ENCODE data around the gene SYMPK.

The SYMPK gene

DNA sequence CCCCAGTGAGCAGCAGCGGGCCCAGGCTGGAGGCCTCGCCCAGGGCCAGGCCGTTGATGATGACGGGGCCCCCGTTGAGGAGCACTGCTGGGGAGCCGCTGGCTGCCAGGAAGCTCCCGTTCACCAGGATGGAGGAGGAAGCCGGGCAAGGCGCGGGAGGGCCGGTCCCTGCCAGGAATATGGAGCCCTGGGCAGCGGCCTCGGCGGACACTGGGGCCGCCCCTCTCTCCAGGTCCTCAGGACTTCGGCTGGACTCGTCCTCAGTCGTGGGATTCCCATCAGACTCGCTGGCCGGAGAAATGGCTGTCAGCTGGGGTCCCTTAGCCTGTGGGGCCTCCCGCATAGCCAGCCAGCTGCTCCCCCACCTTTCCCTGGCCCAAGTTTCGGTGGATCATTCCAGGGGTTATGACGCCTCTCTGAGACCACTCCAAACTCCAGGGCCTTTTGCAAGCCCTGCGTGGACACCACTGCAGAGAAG lies 96.0 kb downstream of the SYMPK start:
- peak; percentile 45 for DNase-seq (ENCODE audit: low read depth)

DNA sequence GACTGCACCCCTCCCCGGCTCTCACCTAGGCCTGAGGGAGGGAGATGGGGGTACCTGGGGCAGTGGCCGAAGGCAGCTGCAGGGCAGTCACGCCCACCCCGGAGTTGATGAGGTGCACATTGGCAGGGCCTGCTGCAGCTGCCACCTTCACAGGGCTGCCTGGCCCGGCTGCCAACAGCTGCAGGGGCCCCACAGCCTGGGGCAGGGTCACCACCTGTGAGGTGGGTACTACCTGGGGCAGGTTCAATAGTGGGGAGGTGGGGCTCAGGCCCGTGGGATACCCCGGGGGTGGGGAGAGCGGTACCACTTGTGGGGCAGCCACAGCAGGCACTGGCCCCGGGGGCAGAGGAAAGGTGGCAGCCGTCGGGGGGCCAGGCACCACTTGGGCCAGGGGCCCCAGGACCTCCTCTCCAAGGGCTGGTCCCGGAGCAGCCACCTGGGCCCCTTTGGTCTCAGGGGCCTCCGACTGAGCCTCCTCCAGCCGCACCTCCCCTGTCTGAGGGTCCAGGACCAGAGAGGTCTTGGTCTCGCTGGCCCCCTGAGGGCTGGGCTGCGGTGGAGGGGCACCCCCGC lies 96.6 kb downstream of the SYMPK start:
- no peak for DNase-seq (ENCODE audit: low read depth)

DNA sequence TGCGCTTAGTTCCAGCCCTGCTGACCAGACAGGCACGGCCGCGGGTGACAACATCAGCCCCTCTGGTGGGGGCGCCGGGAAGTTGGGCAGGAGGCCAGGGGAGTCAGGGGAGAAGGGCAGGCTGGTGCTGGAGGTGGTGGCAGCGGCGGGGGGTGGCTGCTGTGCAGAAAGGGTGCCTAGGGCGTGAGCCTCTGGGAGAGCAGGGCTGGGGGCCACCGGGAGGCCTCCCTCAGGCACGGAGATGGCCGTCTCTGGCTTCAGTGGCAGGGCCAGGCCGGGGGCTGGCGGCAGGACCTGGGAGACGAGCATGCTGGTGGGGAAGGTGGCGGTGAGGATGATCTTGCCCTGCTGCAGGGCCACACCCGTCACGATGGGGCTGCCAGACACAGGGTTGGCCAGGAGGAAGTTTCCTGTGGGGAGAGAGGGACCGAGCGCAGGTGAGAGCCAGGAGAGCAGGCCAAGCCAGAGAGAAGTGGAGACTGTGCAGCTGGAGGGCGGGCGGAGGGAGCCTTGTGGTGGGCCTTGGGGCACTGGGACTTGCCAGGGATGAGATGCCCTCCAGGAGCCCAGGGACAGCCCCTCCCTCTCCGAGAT lies 97.1 kb downstream of the SYMPK start:
- no peak for DNase-seq (ENCODE audit: low read depth)
